Measurements from ENCODE around the gene ZBTB7B.

Gene ZBTB7B

GRCh38 chr1:155044365-155044764 is 41.8 kb downstream of the ZBTB7B start:
- no peak for TF ChIP-seq Cebpa-rat (IDR thresholded peaks at IDR 0.05)

GRCh38 chr1:155044812-155045657 is 42.4 kb downstream of the ZBTB7B start:
- H3K4me3 ChIP-seq = no peak overlapping the region
- H3K4me2 ChIP-seq = peak overlapping the region; percentile 39 to 69 (median 53); a peak in 18 of 22 replicates
- peaks cover 19 to 58% (median 53%) of the 10 kb centered on the region in 10 experiments for H3K4me1 ChIP-seq
- no peaks in the 10 kb centered on the region for H3K9me3 ChIP-seq (replicated peaks in 1 of 11)
- H3K36me3 ChIP-seq = no peaks in the 10 kb centered on the region
- peak overlapping the region in 1 of 11 experiments; percentile 43; a peak in 1 of 22 replicates for H3K9ac ChIP-seq
- H4K20me1 ChIP-seq = no peaks in the 10 kb centered on the region
- no peak overlapping the region for H3K27ac ChIP-seq
- H3K27me3 ChIP-seq = no peaks in the 10 kb centered on the region; a peak in 1 of 22 replicates
- no peak for TF ChIP-seq Cebpa-rat (IDR thresholded peaks at IDR 0.05)

More at GRCh38 chr1:155044365-155044764, 41.8 kb downstream of the ZBTB7B start:
- H4K20me1 ChIP-seq = no peaks in the 10 kb centered on the region
- no peaks in the 10 kb centered on the region for H3K9me3 ChIP-seq (replicated peaks in 1 of 11)
- no peak overlapping the region for H3K27ac ChIP-seq
- no peaks in the 10 kb centered on the region; a peak in 1 of 22 replicates for H3K27me3 ChIP-seq
- no peak overlapping the region for H3K9ac ChIP-seq
- peak overlapping the region; percentile 33 to 69 (median 53); a peak in 19 of 22 replicates for H3K4me2 ChIP-seq
- H3K36me3 ChIP-seq = no peaks in the 10 kb centered on the region
- H3K4me1 ChIP-seq = peaks cover 14 to 56% (median 51%) of the 10 kb centered on the region in 10 experiments
- no peak overlapping the region for H3K4me3 ChIP-seq

GRCh38 chr1:155048449-155049334 is 46.1 kb downstream of the ZBTB7B start:
- Histone ChIP-seq H3K27ac (no peak overlapping the region), H3K4me1 (peaks cover 35 to 56% (median 52%) of the 10 kb centered on the region in 10 experiments), H3K9ac (no peak overlapping the region), H4K20me1 (peaks cover 0 to 24% (median 10%) of the 10 kb centered on the region in 11 experiments; a peak in 17 of 22 replicates), H3K4me2 (no peak overlapping the region), H3K36me3 (peaks cover 0 to 6% (median 1%) of the 10 kb centered on the region in 11 experiments; a peak in 10 of 22 replicates), H3K9me3 (replicated peaks in 1 of 11) (no peaks in the 10 kb centered on the region), H3K4me3 (no peak overlapping the region), H3K27me3 (no peaks in the 10 kb centered on the region)
- TF ChIP-seq Cebpa-rat (IDR thresholded peaks at IDR 0.05) = no peak

- peak overlapping the region; percentile 73 to 89 (median 83); a peak in 20 of 22 replicates for H3K9ac ChIP-seq
- peaks cover 0 to 34% (median 19%) of the 10 kb centered on the region in 11 experiments; a peak in 18 of 22 replicates for H4K20me1 ChIP-seq
- peaks cover 0 to 18% (median 13%) of the 10 kb centered on the region in 11 experiments; a peak in 19 of 22 replicates for H3K36me3 ChIP-seq
- H3K4me1 ChIP-seq = peaks cover 38 to 54% (median 49%) of the 10 kb centered on the region in 10 experiments
- peak overlapping the region; percentile 84 to 95 (median 89) for H3K4me3 ChIP-seq
- peak overlapping the region; percentile 92 to 100 (median 100) for H3K4me2 ChIP-seq
- H3K9me3 ChIP-seq (replicated peaks in 1 of 11) = no peaks in the 10 kb centered on the region
- no peaks in the 10 kb centered on the region for H3K27me3 ChIP-seq
- no peak for TF ChIP-seq Cebpa-rat (IDR thresholded peaks at IDR 0.05)
- peak overlapping the region in 8 of 11 experiments; percentile 45 to 69 (median 62); a peak in 12 of 22 replicates for H3K27ac ChIP-seq
These were observed 47.3 kb downstream of the ZBTB7B start for GRCh38 chr1:155049651-155050559.

DNA sequence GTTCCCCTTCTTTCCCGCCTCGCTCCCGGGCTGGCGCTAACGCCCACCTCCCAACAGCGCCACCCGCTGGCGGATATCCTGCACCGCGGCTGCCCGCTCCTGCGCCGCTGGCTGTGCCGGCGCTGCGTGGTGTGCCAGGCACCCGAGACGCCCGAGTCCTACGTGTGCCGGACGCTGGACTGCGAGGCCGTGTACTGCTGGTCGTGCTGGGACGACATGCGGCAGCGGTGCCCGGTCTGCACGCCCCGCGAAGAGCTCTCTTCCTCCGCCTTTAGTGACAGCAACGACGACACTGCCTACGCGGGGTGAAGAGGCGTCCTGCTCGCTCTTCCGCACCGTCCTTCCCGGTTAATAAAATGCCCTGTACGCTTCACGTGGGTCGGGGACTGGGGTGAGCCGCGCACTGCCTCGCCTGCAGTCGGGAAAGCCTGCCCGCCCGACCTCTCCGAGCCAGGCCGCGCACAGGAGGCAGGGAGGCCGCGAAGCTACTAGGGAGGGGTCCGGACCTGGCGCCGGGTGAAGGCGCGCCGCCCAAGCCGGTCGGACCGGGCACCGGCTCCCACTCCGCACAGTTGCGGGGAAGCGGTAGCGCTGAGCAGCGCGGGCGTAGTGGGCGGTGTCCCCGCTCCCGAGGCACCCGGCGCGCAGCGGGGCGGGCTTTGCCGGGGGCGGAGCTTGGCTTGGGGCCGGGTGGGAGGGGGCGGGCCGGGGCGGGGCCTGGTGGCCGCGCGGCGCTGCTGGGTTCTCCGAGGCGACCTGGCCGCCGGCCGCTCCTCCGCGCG is 48.1 kb downstream of the ZBTB7B start, which contains the start of gene ADAM15:
ADAM15 (plus strand) TSS at position 757 of the 782 bp plus-strand sequence. CDS start 71 bp downstream, outside the sequence.
- TF ChIP-seq Cebpa-rat (IDR thresholded peaks at IDR 0.05) = no peak
- Histone ChIP-seq H3K27me3 (no peaks in the 10 kb centered on the region), H4K20me1 (peaks cover 0 to 42% (median 21%) of the 10 kb centered on the region in 11 experiments; a peak in 18 of 22 replicates), H3K4me2 (peak within 1 kb of the TSS; percentile 92 to 100 (median 100)), H3K9me3 (replicated peaks in 1 of 11) (no peaks in the 10 kb centered on the region), H3K9ac (peak within 1 kb of the TSS; percentile 79 to 89 (median 85)), H3K4me1 (peaks cover 33 to 48% (median 41%) of the 10 kb centered on the region in 10 experiments), H3K36me3 (peaks cover 6 to 26% (median 22%) of the 10 kb centered on the region in 11 experiments; a peak in 21 of 22 replicates), H3K27ac (peak within 1 kb of the TSS; percentile 39 to 79 (median 71); a peak in 21 of 22 replicates), H3K4me3 (peak within 1 kb of the TSS; percentile 84 to 95 (median 89))

- Histone ChIP-seq H3K27ac (peak overlapping the region; percentile 32 to 79 (median 71); a peak in 21 of 22 replicates), H3K27me3 (no peaks in the 10 kb centered on the region), H3K4me3 (peak overlapping the region; percentile 84 to 95 (median 89)), H4K20me1 (peaks cover 0 to 48% (median 23%) of the 10 kb centered on the region in 11 experiments; a peak in 18 of 22 replicates), H3K4me2 (peak overlapping the region; percentile 92 to 100 (median 100)), H3K9me3 (replicated peaks in 1 of 11) (no peaks in the 10 kb centered on the region), H3K36me3 (peaks cover 12 to 33% (median 28%) of the 10 kb centered on the region in 11 experiments), H3K9ac (peak overlapping the region; percentile 79 to 89 (median 85)), H3K4me1 (peaks cover 33 to 48% (median 39%) of the 10 kb centered on the region in 10 experiments)
- TF ChIP-seq Cebpa-rat (IDR thresholded peaks at IDR 0.05) = no peak
These were observed 48.8 kb downstream of the ZBTB7B start for GRCh38 chr1:155051342-155051776.

GRCh38 chr1:155051777-155052398 is 49.3 kb downstream of the ZBTB7B start:
- H3K9ac ChIP-seq = peak overlapping the region; percentile 79 to 89 (median 85)
- H3K9me3 ChIP-seq (replicated peaks in 1 of 11) = no peaks in the 10 kb centered on the region
- H3K27ac ChIP-seq = peak overlapping the region; percentile 32 to 79 (median 71); a peak in 21 of 22 replicates

More at GRCh38 chr1:155051777-155052398, 49.3 kb downstream of the ZBTB7B start:
- Histone ChIP-seq H3K4me2 (peak overlapping the region; percentile 92 to 100 (median 100)), H3K4me3 (peak overlapping the region; percentile 84 to 95 (median 89)), H3K27me3 (no peaks in the 10 kb centered on the region), H3K36me3 (peaks cover 17 to 38% (median 33%) of the 10 kb centered on the region in 11 experiments), H3K4me1 (peaks cover 33 to 48% (median 39%) of the 10 kb centered on the region in 10 experiments), H4K20me1 (peaks cover 0 to 53% (median 23%) of the 10 kb centered on the region in 11 experiments; a peak in 18 of 22 replicates)
- no peak for TF ChIP-seq Cebpa-rat (IDR thresholded peaks at IDR 0.05)
